Lower lobe of right lung (tissue), 2 donors: ENCODE data around the gene KIAA0825. TPM values are rescaled to one million over a fixed set of nuclear protein-coding genes. Genes with fewer than 3 reads are reported as not detected.

ENCODE experiments used
- ATAC-seq, 2 donors: fragments of 200-7000 bp; cut with Tn5 transposase; one replicate each; pipeline ENCODE4 v1.9.1; 2020 to 2022; ENCODE audit warnings: mild to moderate bottlenecking in 2 of 2, moderate library complexity in 2 of 2
- DNase-seq: peaks from one replicate; pipeline ENCODE4 v3.0.0-alpha.2; 2020
- H3K27ac ChIP-seq: fragments of 200-600 bp; one replicate; pipeline ENCODE4 v1.8.0; 2022
- H3K27me3 ChIP-seq: fragments of 200-600 bp; one replicate; pipeline ENCODE4 v1.8.0; 2022; ENCODE audit warnings: low read depth
- H3K36me3 ChIP-seq: fragments of 200-600 bp; one replicate; pipeline ENCODE4 v1.8.0; 2022; ENCODE audit warnings: mild to moderate bottlenecking
- H3K4me1 ChIP-seq: fragments of 200-600 bp; one replicate; pipeline ENCODE4 v1.8.0; 2022
- H3K4me3 ChIP-seq: fragments of 200-600 bp; one replicate; pipeline ENCODE4 v1.8.0; 2022; ENCODE audit warnings: mild to moderate bottlenecking
- H3K9me3 ChIP-seq: fragments of 200-600 bp; one replicate; pipeline ENCODE4 v1.8.0; 2022
- CTCF ChIP-seq: fragments of 200-600 bp; IDR thresholded peaks from one replicate; pipeline ENCODE4 v1.8.0; 2022; ENCODE audit warnings: antibody characterized with exemption, mild to moderate bottlenecking
- intact Hi-C: fragments of 100-400 bp; cut with DNase I; formaldehyde crosslinking; loops from one replicate; pipeline ENCODE4 v1.11.0; 2022
- total RNA-seq: library from RNA; stranded (reverse); fragmentation: NEBNext Ultra II Directional; extraction: Animal tissue kit (Norgen Biotek cat#: 25700); gene quantifications from one replicate; pipeline ENCODE4 v1.2.1, GENCODE V29; 2021
- donor health status: DM: no; HTN: yes; CAD: no; lungs with severe emphysema.

Gene KIAA0825
- total RNA-seq, 1 donor from 2014 or later, result 5.5 TPM

GRCh38 chr5:94113087-94113486, 505.3 kb downstream of the KIAA0825 start:
- no peak for TF ChIP-seq CTCF

GRCh38 chr5:94111209-94112004, 507.0 kb downstream of the KIAA0825 start:
- ATAC-seq (peak; percentile 98 to 99), DNase-seq (peak; percentile 97)
- H3K36me3 ChIP-seq, result no peaks in the 10 kb centered on the region
- intact Hi-C loops, result no loop called here
- H3K4me1 ChIP-seq, result peaks cover 14% of the 10 kb centered on the region
- H3K4me3 ChIP-seq, result peak overlapping the region; percentile 78
- TF ChIP-seq CTCF, result peak; percentile 36
- H3K9me3 ChIP-seq, result peaks cover 4% of the 10 kb centered on the region
- peak overlapping the region; percentile 88 for H3K27ac ChIP-seq
- no peaks in the 10 kb centered on the region for H3K27me3 ChIP-seq

More at GRCh38 chr5:94113087-94113486, 505.3 kb downstream of the KIAA0825 start:
- ATAC-seq (no peak), DNase-seq (no peak)
- Histone ChIP-seq H3K9me3 (peaks cover 4% of the 10 kb centered on the region), H3K4me1 (peaks cover 14% of the 10 kb centered on the region), H3K27ac (no peak overlapping the region), H3K27me3 (no peaks in the 10 kb centered on the region), H3K36me3 (no peaks in the 10 kb centered on the region), H3K4me3 (no peak overlapping the region)
- intact Hi-C loops, result no loop called here

GRCh38 chr5:94103514-94104245, 514.7 kb downstream of the KIAA0825 start:
- Histone ChIP-seq H3K27ac (no peak overlapping the region), H3K27me3 (no peaks in the 10 kb centered on the region), H3K4me3 (no peak overlapping the region), H3K4me1 (peaks cover 6% of the 10 kb centered on the region), H3K9me3 (peaks cover 19% of the 10 kb centered on the region), H3K36me3 (no peaks in the 10 kb centered on the region)
- intact Hi-C loops, result no loop called here
- DNase-seq (no peak), ATAC-seq (no peak)
- no peak for TF ChIP-seq CTCF

Other genes starting within 250 kb of the KIAA0825 start
- gene SLF1, start 65 bp upstream of the KIAA0825 start, total RNA-seq, result 6.1 TPM